NCI-H1092 treated with DMSO at 0.1 percent for 48 hours (cell line): ENCODE results near the gene MROH2A.

ENCODE experiments used
- DNase-seq: peaks from one replicate; lab custom pipeline; 2025; lab: John Stamatoyannopoulos, UW

MROH2A gene

DNA sequence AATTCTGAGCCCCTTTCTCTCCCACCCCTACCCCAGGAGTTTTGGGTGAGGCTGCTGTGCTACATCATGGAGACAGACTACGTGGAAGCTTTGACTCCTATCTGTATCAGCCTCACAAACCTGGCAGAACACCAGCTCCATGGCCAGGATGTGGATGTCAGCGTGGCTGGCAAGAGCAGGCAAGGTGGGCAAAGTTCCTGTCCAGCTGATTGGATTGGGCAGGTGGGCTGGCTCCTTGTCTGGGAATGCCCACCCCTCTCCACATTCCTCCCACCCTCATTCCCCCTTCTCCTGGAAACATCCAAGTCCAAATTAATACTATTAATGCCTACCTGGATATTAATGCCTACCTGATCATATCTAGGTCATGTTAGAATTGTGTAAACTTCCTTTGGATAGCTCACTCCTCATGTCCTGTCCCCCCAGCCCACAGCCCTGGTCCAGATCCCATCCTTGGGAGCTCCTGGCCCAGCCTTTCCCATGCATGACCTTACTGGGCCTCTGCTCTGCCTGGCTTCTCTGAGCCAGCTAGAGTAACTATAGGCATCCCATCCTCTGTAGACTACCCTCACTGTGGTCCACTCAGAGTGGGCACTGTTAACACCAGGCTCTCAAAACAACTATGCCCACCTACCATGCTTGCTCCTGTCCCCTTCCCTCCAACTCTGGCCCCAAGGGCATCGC lies 24.1 kb downstream of the MROH2A start:
- DNase-seq = no peak

DNA sequence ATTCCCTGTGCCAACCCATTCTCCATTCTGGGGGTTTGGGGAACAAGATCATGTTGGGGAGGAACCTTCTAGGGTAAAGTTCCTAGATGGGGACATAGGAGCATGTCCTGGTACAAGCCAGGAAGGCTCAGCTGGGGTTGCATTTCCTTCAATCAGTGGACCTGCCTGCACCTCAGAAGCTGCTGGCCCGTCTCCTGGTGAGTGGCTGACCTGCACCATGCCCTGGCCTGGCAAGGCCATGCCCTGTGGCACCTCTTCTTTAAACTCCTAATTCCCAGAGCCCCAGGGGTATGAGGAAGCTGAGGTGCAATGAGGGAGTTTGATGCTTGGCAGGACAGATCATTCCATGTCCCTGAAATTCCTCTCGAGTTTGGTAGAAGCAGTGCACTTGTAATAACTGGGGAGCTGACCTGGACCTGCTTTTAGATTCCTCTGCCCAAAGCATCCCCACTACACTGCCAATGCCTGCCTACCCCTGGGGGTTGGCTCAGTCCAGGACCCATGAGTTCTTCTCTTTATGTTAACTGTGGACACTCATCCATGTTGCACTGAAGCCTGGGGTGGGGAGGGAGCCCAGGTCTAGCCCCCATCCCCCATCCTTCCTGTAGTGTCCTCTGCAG lies 25.3 kb downstream of the MROH2A start:
- no peak for DNase-seq

GRCh38 chr2:233803994-233804393 lies 25.9 kb downstream of the MROH2A start:
- no peak for DNase-seq

DNA sequence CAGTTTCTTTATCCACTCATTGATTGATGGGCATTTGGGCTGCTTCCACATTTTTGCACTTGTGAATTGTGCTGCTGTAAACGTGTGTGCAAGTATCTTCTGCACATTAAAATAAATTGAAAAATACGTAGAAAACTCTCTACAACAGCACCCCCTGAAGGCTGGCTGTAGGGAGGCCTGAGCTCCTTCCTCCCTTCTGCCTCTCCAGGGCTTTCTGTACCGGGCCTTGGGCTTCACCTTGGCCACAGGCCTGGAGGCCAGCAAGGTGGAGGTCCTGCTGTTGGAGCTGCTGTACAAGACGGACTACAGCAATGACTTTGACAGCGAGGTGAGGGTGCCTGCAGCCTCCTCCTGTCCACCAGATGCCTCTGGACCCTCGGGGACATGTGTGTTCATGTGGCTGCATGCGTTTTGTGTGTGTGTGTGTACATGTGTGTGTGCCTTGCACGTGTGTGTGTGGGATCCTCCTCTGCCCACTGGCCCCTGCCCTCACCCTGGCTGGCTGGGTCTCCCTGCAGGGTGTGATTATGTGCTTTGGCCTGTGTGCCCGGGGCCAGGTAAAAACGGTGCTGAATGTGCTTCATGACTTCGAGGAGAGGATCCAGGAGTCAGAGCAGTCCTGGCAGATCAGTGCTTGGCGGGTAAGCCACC lies 29.2 kb downstream of the MROH2A start:
- DNase-seq = no peak

DNA sequence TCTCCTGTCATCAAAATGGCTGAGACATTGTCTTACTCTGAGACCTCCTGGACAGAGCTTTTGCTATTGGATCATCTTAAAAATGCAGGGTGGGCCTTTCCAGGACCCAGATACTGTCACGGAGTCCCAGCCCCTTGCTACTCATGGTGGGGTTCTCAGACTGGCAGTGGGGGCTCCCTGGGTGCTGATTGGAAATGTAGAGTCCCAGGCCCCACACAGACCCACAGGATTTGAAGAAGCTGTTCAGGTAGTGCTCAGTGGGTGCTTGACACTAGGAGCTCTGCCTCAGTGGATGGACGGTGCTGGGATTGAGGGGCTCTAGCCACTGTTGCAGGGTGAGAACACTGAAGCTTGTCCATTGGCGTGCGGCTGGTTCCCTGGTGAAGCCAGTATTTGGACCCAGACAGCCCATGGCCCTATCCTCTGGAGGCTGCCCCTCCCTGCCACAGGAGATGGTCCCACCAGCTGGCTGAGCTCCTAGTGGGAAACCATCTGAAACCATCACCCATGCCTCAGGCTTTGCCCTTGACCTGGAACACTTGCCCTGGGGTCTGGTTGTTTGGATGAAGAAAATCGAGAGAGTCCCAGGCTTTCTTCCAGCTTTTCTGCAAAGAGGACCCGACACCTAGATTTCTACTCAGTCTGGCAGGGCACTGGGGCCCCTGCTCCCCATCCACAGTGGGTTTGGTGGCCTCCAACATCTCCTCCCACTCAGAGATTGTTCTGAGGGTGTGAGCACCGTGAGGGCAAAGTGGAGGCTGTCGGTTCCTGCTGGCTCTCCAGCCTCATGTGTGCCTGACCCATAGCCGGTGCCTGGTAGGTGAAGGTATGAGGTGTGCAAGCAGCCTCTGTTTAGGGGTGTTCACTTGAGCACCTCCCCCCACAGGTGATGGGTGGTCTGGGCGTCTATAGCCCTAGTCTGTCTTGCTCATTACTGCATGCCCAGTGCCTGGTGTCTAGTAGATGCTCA lies 30.1 kb downstream of the MROH2A start:
- DNase-seq = no peak

DNA sequence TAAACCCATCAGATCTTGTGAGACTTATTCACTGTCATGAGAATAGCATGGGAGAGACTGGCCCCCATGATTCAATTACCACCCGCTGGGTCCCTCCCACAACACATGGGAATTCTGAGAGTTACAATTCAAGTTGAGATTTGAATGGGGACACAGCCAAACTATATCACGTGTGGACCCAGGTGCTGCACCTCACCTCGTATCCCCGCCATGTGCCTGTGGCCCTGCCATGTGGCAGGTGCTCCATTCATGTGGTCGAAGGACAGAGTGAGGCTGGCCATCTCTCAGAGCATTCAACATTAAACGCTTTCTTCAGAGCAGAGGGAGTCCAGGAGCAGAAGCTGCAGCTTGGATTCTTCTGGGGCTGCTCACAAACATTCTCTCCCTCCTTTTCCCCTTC lies 32.3 kb downstream of the MROH2A start:
- DNase-seq = no peak

GRCh38 chr2:233811087-233811486 lies 33.0 kb downstream of the MROH2A start:
- DNase-seq = no peak

GRCh38 chr2:233811732-233812131 lies 33.6 kb downstream of the MROH2A start:
- DNase-seq = no peak

DNA sequence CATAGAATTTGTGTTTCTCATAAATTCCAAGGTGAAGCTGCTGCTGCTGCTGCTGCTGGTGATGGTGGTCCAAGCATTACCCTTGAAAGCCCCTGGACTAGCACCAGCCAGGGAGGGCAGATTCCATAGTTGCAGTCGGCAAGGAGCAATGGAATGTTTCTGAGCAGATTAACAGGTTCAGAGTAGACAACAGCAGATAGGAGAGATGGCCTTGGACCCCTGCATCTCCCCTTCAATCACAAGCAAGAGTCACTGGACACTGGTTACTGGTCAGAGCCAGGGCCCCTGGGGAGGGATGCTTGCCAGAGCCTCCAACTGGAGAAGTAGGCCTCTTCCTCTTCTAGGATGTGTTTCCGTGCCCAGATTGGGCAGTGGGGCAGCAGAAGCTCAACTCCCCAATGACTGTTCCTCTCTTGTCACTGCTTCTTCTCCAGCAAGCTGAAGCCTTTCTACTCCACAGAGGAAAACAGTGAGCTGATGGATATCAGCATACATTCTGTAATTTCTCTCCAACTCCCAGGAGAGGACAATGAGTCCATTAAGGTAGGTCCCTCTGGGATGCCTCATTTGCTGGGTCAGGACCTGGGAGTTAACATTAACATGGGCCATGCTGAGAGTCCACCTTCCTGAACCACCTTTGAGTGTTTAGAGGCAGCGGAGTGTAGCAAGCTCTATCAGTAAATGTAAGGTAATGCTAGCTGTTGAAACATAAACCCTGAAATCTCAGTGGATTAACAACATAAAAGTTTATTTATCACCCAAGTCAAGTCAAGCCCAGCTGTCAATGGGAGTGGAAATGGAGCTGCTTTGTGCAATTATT lies 35.3 kb downstream of the MROH2A start:
- no peak for DNase-seq

DNA sequence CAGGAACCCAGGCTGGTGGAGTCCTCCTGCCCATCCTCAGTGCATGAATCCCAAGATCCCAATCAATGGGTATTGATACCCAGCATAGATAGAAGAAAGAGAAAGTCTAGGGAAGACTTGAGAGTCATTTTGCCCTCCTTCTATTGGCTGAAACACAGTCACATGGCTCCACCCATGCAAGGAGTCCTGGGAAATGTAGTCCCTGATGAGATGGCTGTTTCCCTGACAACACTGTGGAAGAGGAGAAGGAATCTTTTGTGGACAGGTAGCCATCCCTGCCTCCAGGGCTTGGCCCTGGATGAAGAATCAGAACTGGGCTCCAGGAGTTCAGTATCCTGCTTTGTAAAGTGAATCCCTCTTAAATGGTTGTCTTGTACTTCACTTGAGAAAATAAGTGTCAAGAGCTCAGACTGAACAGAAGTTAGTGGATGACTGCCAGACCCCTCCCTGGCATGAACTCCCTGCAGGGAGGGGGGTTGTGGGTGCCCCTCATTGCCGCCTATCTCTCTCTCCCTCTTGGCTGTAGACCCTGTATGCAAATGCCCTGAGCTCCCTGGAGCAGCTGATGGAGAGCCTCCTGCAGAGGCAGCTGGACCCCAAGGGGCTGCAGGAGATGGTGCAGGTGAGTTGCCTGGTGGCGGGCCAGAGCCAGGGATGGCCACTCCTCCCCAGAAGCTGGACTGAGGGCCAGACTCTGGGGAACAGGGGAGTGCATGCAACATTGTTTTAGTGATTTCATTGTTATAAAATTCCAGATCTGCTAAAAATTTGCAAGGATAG lies 36.1 kb downstream of the MROH2A start:
- DNase-seq = peak; percentile 2

- DNase-seq = no peak
Observed at GRCh38 chr2:233815861-233816260, 37.7 kb downstream of the MROH2A start.

GRCh38 chr2:233816334-233816733 lies 38.2 kb downstream of the MROH2A start:
- no peak for DNase-seq

DNA sequence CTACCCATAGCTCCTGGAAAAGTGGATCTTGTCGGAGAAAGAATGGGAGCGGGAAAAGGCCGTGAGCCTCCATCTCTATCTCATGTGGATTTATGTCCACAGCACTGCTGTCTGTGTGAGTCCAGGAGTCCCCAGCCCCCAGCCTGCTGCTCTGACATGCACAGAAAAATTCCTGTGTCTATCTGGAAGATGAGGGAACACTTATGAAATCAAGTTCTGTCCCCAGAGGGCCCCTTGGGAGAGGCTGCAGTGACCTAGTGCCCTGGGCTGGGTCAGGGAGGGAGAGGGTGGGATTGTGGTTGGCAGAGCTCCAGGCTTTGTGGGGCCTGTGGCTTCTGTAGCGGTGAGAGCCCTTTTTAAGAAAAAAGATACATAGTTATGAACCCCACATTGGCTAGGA lies 38.6 kb downstream of the MROH2A start:
- no peak for DNase-seq

GRCh38 chr2:233817361-233817911 lies 39.3 kb downstream of the MROH2A start:
- no peak for DNase-seq

GRCh38 chr2:233817995-233818638 lies 40.0 kb downstream of the MROH2A start:
- no peak for DNase-seq

DNA sequence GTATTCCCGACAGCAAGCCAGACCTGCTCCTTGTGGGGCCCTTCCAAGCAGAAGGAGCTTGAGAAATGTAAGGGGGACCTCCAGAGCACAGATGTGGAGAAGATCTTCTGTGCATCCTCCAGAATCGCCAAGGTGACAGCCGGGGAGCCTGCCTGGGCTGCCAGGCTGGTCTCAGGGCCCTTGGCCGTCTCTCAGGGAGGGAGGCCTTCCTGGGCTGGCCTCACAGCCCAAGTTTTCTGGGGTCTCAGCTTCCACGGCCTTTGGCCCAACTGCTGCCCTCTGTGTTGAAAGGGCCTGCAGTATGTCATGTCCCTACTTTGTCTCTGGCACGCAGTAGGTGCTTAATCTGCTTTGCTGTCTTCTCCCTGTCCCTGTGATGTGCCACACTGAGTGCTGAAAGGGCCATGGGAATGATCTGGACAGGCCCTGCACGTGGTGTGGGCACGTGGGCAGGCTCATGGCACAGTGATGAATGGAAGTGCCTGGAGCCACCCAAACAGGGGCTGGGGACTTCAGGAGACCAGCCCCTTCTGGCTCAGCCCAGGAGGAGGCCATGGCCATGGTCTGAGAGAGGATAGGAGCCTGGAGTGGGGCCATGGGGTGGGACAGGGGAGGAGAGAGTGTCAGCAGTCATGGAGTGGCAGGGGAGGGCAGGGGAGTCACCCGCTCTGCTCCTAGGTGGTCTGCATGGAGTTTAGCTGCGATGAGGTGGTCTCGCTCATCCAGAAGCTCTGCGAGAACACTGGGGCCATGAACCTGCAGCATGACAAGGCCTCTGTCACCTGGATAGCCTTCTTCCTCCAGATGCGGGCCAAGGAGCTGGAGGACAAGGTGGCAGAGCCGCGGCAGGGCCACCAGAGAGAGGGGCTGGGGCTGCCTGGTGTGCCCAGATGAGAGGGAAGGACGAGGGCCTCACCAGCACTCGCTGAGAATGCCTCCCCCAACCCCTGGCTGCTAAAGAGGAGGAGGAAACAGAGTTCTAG lies 40.8 kb downstream of the MROH2A start:
- no peak for DNase-seq

- no peak for DNase-seq
Observed at GRCh38 chr2:233819884-233820773, 42.0 kb downstream of the MROH2A start.

DNA sequence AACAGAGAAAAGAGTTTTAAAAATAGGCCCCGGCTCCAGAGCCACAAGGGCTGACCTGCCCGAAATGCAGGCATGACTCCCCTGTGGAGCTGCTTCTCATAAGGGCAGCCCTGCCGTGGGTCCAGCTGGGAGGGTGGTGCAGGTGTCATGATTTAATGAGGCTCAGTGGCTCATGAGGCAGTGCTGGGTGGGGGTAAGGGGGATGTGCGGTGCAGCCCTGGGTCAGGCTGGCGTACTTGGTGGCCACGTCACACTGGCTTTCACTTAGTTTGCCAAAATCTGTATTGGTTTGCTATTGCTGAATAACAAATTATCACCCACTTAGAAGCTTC lies 42.6 kb downstream of the MROH2A start:
- no peak for DNase-seq
